ENCODE data around the gene CCDC152. TPM values are rescaled to one million over a fixed set of nuclear protein-coding genes. Genes with fewer than 3 reads are reported as not detected.

Gene CCDC152
- polyA plus RNA-seq, 1 donor (not counting 4 experiments of a cell fraction or from before 2014, with no cell fraction given), result 0.71 TPM

DNA sequence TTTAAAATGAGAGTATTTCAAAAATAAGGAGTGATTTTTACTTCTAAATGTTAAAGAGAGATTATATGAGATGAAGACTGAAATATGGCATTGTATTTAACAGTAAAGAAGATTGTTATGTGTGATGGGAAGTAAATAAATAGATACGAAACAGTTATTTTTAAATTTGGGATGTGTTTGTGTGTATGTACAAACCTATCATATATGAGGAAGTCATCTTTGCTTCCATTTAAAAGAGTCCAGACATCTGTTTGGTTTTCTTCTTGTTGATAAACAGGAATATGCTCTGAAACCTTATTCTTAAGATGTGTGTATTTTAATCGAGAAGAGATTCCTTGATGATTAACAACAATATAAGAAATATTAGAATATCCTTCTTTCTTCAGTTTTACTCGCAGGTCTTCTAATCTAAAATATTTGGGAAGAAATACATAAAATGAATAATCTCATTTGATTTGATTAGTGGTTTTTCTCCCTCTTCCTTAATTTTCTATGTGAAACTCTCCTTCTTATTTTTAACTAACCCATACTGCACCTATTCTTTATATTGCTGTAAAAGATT, 50.2 kb downstream of the CCDC152 start:
- DNase-seq (ENCODE audit: low read depth, low spot score), result no peak
- TF ChIP-seq, protein P1, sequence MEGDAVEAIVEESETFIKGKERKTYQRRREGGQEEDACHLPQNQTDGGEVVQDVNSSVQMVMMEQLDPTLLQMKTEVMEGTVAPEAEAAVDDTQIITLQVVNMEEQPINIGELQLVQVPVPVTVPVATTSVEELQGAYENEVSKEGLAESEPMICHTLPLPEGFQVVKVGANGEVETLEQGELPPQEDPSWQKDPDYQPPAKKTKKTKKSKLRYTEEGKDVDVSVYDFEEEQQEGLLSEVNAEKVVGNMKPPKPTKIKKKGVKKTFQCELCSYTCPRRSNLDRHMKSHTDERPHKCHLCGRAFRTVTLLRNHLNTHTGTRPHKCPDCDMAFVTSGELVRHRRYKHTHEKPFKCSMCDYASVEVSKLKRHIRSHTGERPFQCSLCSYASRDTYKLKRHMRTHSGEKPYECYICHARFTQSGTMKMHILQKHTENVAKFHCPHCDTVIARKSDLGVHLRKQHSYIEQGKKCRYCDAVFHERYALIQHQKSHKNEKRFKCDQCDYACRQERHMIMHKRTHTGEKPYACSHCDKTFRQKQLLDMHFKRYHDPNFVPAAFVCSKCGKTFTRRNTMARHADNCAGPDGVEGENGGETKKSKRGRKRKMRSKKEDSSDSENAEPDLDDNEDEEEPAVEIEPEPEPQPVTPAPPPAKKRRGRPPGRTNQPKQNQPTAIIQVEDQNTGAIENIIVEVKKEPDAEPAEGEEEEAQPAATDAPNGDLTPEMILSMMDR (optimal IDR thresholded peaks at IDR 0.05 in 1 of 3, IDR thresholded peaks at IDR 0.05 in 1 of 3, conservative IDR thresholded peaks at IDR 0.05 in 1 of 3; ENCODE audit: extremely low read depth in 1 of 3, insufficient read depth in 2 of 3, low read length in 3 of 3), result no peak
- no peak for TF ChIP-seq EZH2 (IDR thresholded peaks at IDR 0.05; ENCODE audit: low read length)
- H3K27me3 ChIP-seq (ENCODE audit: control insufficient read depth, extremely low read depth, insufficient read depth, low read length), result no peaks in the 10 kb centered on the region
- no peaks in the 10 kb centered on the region for H3K4me1 ChIP-seq (ENCODE audit: control insufficient read depth, extremely low read depth, insufficient read depth, low read length)
- no peaks in the 10 kb centered on the region for H3K79me2 ChIP-seq (ENCODE audit: control insufficient read depth, insufficient read depth, low read length)
- H3K27ac ChIP-seq (ENCODE audit: control insufficient read depth, insufficient read depth, low read length), result no peak overlapping the region
- FAIRE-seq, result no peak
- H4K20me1 ChIP-seq (ENCODE audit: control insufficient read depth, extremely low read depth, insufficient read depth, low read length), result no peaks in the 10 kb centered on the region
- H3K9me1 ChIP-seq (ENCODE audit: control insufficient read depth, extremely low read depth, insufficient read depth, low read length), result no peaks in the 10 kb centered on the region
- H3K4me2 ChIP-seq (ENCODE audit: control insufficient read depth, extremely low read depth, insufficient read depth, low read depth, low read length), result no peak overlapping the region
- no peaks in the 10 kb centered on the region for H3K9me3 ChIP-seq (ENCODE audit: control insufficient read depth, low read depth, low read length)
- dilution Hi-C loops (cut with MboI; ENCODE audit: extremely low pct_ligation_motif_present, low sequenced_read_pairs), result no loop called here
- H2AFZ ChIP-seq (ENCODE audit: control insufficient read depth, low read length), result no peak overlapping the region
- H3K4me3 ChIP-seq (ENCODE audit: control insufficient read depth in 2 of 3, extremely low read depth in 1 of 3, insufficient read depth in 2 of 3, low read depth in 1 of 3, low read length in 3 of 3), result no peak overlapping the region
- H3K36me3 ChIP-seq (ENCODE audit: control insufficient read depth in 2 of 2, extremely low read depth in 1 of 2, insufficient read depth in 2 of 2, low read length in 2 of 2), result no peaks in the 10 kb centered on the region
- H3K9ac ChIP-seq (ENCODE audit: control insufficient read depth, extremely low read depth, insufficient read depth, low read length), result no peak overlapping the region

DNA sequence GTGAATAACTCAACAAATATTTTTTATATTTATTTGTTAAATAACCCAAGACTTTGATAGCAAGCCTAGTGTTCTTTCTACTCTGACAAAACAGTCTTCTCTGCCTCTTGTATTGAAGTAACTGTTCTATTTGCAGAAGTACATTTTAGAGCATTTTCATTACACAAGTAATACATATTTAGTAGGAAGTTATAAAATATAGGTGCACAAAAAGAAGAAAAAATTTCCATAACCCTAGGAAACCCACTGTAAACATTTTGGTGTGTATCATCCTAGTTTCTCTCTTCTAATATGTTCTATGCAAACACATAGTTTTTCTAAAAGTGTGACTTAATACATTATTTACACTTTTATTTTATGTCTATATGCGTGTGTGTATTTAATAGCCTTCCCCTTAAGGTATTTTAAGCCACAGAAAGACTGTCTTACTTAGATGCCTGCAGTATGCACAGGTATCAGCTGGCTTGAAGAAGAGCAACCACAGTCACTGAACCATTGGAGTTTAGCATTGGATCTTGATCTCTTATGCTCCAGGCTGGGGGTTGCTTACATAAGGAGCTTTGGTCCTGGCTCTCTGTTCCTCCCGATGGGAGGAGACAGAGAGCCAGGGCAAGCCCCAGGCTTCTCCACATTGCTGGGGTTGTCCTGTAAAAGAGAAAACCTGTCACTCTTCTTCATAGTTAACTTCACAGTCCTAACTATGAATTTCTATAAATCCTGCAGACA, 51.3 kb downstream of the CCDC152 start:
- Histone ChIP-seq H3K4me1 (ENCODE audit: control insufficient read depth, extremely low read depth, insufficient read depth, low read length) (no peaks in the 10 kb centered on the region), H3K4me3 (ENCODE audit: control insufficient read depth in 2 of 3, extremely low read depth in 1 of 3, insufficient read depth in 2 of 3, low read depth in 1 of 3, low read length in 3 of 3) (no peak overlapping the region)
- dilution Hi-C loops (cut with MboI; ENCODE audit: extremely low pct_ligation_motif_present, low sequenced_read_pairs), result no loop called here

More for the DNA sequence above, 51.3 kb downstream of the CCDC152 start:
- no peak overlapping the region for H2AFZ ChIP-seq (ENCODE audit: control insufficient read depth, low read length)
- H3K27me3 ChIP-seq (ENCODE audit: control insufficient read depth, extremely low read depth, insufficient read depth, low read length), result no peaks in the 10 kb centered on the region
- no peaks in the 10 kb centered on the region for H3K9me3 ChIP-seq (ENCODE audit: control insufficient read depth, low read depth, low read length)
- FAIRE-seq (no peak), DNase-seq (ENCODE audit: low read depth, low spot score) (no peak)
- H4K20me1 ChIP-seq (ENCODE audit: control insufficient read depth, extremely low read depth, insufficient read depth, low read length), result no peaks in the 10 kb centered on the region
- no peaks in the 10 kb centered on the region for H3K36me3 ChIP-seq (ENCODE audit: control insufficient read depth in 2 of 2, extremely low read depth in 1 of 2, insufficient read depth in 2 of 2, low read length in 2 of 2)
- H3K27ac ChIP-seq (ENCODE audit: control insufficient read depth, insufficient read depth, low read length), result no peak overlapping the region
- TF ChIP-seq, protein P1 (optimal IDR thresholded peaks at IDR 0.05 in 1 of 3, IDR thresholded peaks at IDR 0.05 in 1 of 3, conservative IDR thresholded peaks at IDR 0.05 in 1 of 3; ENCODE audit: extremely low read depth in 1 of 3, insufficient read depth in 2 of 3, low read length in 3 of 3), result no peak
- no peak for TF ChIP-seq EZH2 (IDR thresholded peaks at IDR 0.05; ENCODE audit: low read length)
- no peak overlapping the region for H3K9ac ChIP-seq (ENCODE audit: control insufficient read depth, extremely low read depth, insufficient read depth, low read length)
- no peak overlapping the region for H3K4me2 ChIP-seq (ENCODE audit: control insufficient read depth, extremely low read depth, insufficient read depth, low read depth, low read length)
- H3K79me2 ChIP-seq (ENCODE audit: control insufficient read depth, insufficient read depth, low read length), result no peaks in the 10 kb centered on the region
- H3K9me1 ChIP-seq (ENCODE audit: control insufficient read depth, extremely low read depth, insufficient read depth, low read length), result no peaks in the 10 kb centered on the region
